GM10266 (cell line): Measurements from ENCODE around the gene PPP1R9A.
A peak's percentile ranks its signal among the peaks of the same experiment; 100 is the strongest.

Source experiments
- DNase-seq: peaks from one replicate; pipeline ENCODE4 v3.0.0; 2012; ENCODE audit errors: extremely low spot score
- TF ChIP-seq, protein P1 (sequence below): IDR thresholded peaks from 2 replicates; pipeline ENCODE4 v1.5.1; 2012; ENCODE audit warnings: mild to moderate bottlenecking, low read depth; ENCODE audit not compliant: control insufficient read depth, insufficient read depth; ENCODE audit errors: missing control alignments

The PPP1R9A gene

GRCh38 chr7:94907026-94907810, at the start of gene PPP1R9A:
TSS of gene PPP1R9A (plus strand) at chr7:94907594. CDS start at chr7:94910114, 2,520 bp downstream.
- TF ChIP-seq, protein P1, sequence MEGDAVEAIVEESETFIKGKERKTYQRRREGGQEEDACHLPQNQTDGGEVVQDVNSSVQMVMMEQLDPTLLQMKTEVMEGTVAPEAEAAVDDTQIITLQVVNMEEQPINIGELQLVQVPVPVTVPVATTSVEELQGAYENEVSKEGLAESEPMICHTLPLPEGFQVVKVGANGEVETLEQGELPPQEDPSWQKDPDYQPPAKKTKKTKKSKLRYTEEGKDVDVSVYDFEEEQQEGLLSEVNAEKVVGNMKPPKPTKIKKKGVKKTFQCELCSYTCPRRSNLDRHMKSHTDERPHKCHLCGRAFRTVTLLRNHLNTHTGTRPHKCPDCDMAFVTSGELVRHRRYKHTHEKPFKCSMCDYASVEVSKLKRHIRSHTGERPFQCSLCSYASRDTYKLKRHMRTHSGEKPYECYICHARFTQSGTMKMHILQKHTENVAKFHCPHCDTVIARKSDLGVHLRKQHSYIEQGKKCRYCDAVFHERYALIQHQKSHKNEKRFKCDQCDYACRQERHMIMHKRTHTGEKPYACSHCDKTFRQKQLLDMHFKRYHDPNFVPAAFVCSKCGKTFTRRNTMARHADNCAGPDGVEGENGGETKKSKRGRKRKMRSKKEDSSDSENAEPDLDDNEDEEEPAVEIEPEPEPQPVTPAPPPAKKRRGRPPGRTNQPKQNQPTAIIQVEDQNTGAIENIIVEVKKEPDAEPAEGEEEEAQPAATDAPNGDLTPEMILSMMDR: no peak

GRCh38 chr7:94871132-94871531, 36.3 kb upstream of the PPP1R9A start:
- no peak for DNase-seq
- TF ChIP-seq, protein P1: no peak

More at GRCh38 chr7:94907026-94907810, at the start of gene PPP1R9A:
- DNase-seq: peak; percentile 22

- TF ChIP-seq, protein P1: no peak
- no peak for DNase-seq
Measured at GRCh38 chr7:94873239-94873638, 34.2 kb upstream of the PPP1R9A start.

- no peak for DNase-seq
- TF ChIP-seq, protein P1: no peak
Measured at GRCh38 chr7:94874036-94874785, 33.2 kb upstream of the PPP1R9A start.

DNA sequence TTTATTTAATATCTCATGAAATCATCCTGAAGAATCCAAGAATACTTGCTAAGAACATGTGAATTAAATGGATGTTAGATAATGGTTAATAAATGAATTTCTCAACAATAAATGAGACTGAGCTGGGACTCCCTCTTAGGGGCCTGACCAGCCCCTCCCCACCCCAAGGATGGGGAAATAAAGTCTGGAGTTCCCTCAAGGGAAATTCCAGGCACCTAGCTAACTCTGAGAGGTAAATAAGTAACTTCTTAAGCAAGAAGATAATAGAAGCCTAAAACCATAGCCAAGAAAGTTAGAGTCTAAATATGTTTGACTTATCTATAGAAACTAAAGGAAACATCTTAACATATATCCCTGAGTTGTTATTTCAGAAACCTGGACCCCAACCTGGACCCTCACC, 32.2 kb upstream of the PPP1R9A start:
- TF ChIP-seq, protein P1: no peak
- DNase-seq: no peak

- DNase-seq: no peak
- TF ChIP-seq, protein P1: no peak
Measured at GRCh38 chr7:94877731-94878670, 29.4 kb upstream of the PPP1R9A start.
